ENCODE results near the gene DLGAP1. TPM values are rescaled to one million over a fixed set of nuclear protein-coding genes. Genes with fewer than 3 reads are reported as not detected.

Gene DLGAP1
- total and polyA plus RNA-seq, 2 of the 8 experiments (the other 6 are each of a cell fraction or from before 2014, with no cell fraction given) = 11.8 to 16.9 TPM

GRCh38 chr18:3691705-3692104 is 763.4 kb downstream of the DLGAP1 start:
- H3K4me2 ChIP-seq (ENCODE audit: insufficient read depth in 1 of 2, low read depth in 2 of 2, low read length in 2 of 2) = no peak overlapping the region
- no peaks in the 10 kb centered on the region for H3K79me1 ChIP-seq (ENCODE audit: low read depth, low read length)
- FAIRE-seq (no peak), DNase-seq (ENCODE audit: low read depth in 1 of 2, low spot score in 2 of 2) (no peak)
- H4K20me1 ChIP-seq (replicated peaks in 1 of 2; ENCODE audit: control insufficient read depth in 1 of 2, insufficient read depth in 2 of 2, low read length in 2 of 2) = no peaks in the 10 kb centered on the region
- H3K56ac ChIP-seq (replicated peaks; ENCODE audit: insufficient read length, low read depth, low read length) = no peak overlapping the region
- no peak overlapping the region for H2BK120ac ChIP-seq (replicated peaks; ENCODE audit: low read depth, low read length)
- H2BK20ac ChIP-seq (ENCODE audit: low read length) = no peak overlapping the region
- H4K5ac ChIP-seq (ENCODE audit: insufficient read length, low read depth, low read length) = no peak overlapping the region
- H4K91ac ChIP-seq (replicated peaks; ENCODE audit: insufficient read length, low read length) = no peak overlapping the region
- no peak overlapping the region for H3K18ac ChIP-seq (ENCODE audit: extremely low read depth, low read length)
- no peak overlapping the region for H3K14ac ChIP-seq (ENCODE audit: insufficient read length)
- H2BK5ac ChIP-seq (ENCODE audit: low read depth, low read length) = no peak overlapping the region
- no peaks in the 10 kb centered on the region for H3K79me2 ChIP-seq (ENCODE audit: control insufficient read depth in 1 of 2, insufficient read depth in 2 of 2, low read length in 2 of 2)
- no peaks in the 10 kb centered on the region for H3K23me2 ChIP-seq (ENCODE audit: low read depth, low read length)
- H3K36me3 ChIP-seq (ENCODE audit: control insufficient read depth in 2 of 4, insufficient read depth in 4 of 4, low read length in 3 of 4) = no peaks in the 10 kb centered on the region
- no peak overlapping the region for H2AFZ ChIP-seq (ENCODE audit: low read length)
- H3K9ac ChIP-seq (replicated peaks in 1 of 4; ENCODE audit: extremely low read depth in 1 of 4, low read depth in 3 of 4, low read length in 3 of 4) = no peak overlapping the region
- H2AK5ac ChIP-seq (ENCODE audit: low read depth, low read length) = no peak overlapping the region
- H3K27me3 ChIP-seq (replicated peaks in 1 of 4; ENCODE audit: control insufficient read depth in 3 of 4, extremely low read depth in 1 of 4, insufficient read depth in 3 of 4, low read length in 3 of 4) = no peaks in the 10 kb centered on the region
- CTCF ChIA-PET (ENCODE audit: partially characterized antibody) = interaction anchor here (0.6 to 3.0 kb wide), 13 partner anchors 9 to 1393 kb away, joined by 3 to 18 read pairs (median 4); no protein-coding TSS in a partner anchor
- H3K27ac ChIP-seq (ENCODE audit: low read depth, low read length) = no peak overlapping the region
- H3K9me3 ChIP-seq (ENCODE audit: insufficient read depth in 2 of 2, low read depth in 1 of 2, low read length in 1 of 2) = no peaks in the 10 kb centered on the region
- 91% methylated on average over 3 of the region's 3 CpGs; no CpG with 5 or more reads in 1 of the 2 experiments for WGBS, 2 experiments (ENCODE audit: extremely low coverage in 1 of 2, insufficient coverage in 1 of 2, insufficient read length in 1 of 2, insufficient replicate concordance in 2 of 2, low coverage in 1 of 2, low lambda C conversion rate in 2 of 2, missing lambda C conversion rate in 1 of 2)
- no peak overlapping the region for H3K4me3 ChIP-seq (ENCODE audit: extremely low read depth in 1 of 4, insufficient read depth in 2 of 4, low read depth in 3 of 4, low read length in 4 of 4)
- no peak overlapping the region for H4K8ac ChIP-seq (ENCODE audit: extremely low read depth, insufficient read depth, low read length)
- no peak overlapping the region for H2BK12ac ChIP-seq (ENCODE audit: low read depth, low read length)
- POLR2A ChIA-PET (ENCODE audit: partially characterized antibody) = interaction anchor here (0.6 kb wide), 1 partner anchor 291 kb away, joined by 3 read pairs; no protein-coding TSS in a partner anchor
- H3K4ac ChIP-seq (replicated peaks; ENCODE audit: insufficient read length, low read depth, low read length) = no peak overlapping the region
- H3K23ac ChIP-seq (ENCODE audit: insufficient read length) = no peak overlapping the region
- H2BK15ac ChIP-seq (ENCODE audit: low read length) = no peak overlapping the region
- H3K4me1 ChIP-seq (replicated peaks in 1 of 4; ENCODE audit: control insufficient read depth in 3 of 4, insufficient read depth in 4 of 4, low read length in 3 of 4) = peaks cover 0 to 6% (median 0%) of the 10 kb centered on the region in 4 experiments; a peak in 2 of 7 replicates
- TF ChIP-seq BCL11A (IDR thresholded peaks at IDR 0.05; ENCODE audit: low read depth in 2 of 2, low read length in 2 of 2) (no peak), USF2 (IDR thresholded peaks at IDR 0.05; ENCODE audit: low read length) (no peak), JUND (IDR thresholded peaks at IDR 0.05; ENCODE audit: low read length) (no peak), EZH2 (IDR thresholded peaks at IDR 0.05; ENCODE audit: low read depth, low read length, severe bottlenecking) (no peak), RNF2 (IDR thresholded peaks at IDR 0.05; ENCODE audit: borderline replicate concordance, low read depth, low read length, missing control alignments, poor library complexity, severe bottlenecking) (no peak), SAP30 (IDR thresholded peaks at IDR 0.05; ENCODE audit: insufficient read depth, insufficient replicate concordance, low read length) (no peak), RBBP5 (IDR thresholded peaks at IDR 0.05; ENCODE audit: borderline replicate concordance, low read depth, low read length) (no peak), TEAD4 (IDR thresholded peaks at IDR 0.05; ENCODE audit: low read depth, low read length) (no peak), BRCA1 (IDR thresholded peaks at IDR 0.05; ENCODE audit: low read depth, low read length) (no peak), SIRT6 (IDR thresholded peaks at IDR 0.05; ENCODE audit: low read length) (no peak), E2F6 (IDR thresholded peaks at IDR 0.05) (no peak), PHF8 (conservative IDR thresholded peaks at IDR 0.05; ENCODE audit: low read depth, low read length) (no peak)
